Activated CD8-positive, alpha-beta memory T cell treated with anti-CD3 and anti-CD28 coated beads, Interleukin-2, amount 50 U/mL, for 48 hours (primary cell): ENCODE results near the gene SRRD.

Experiments used
- DNase-seq: peaks from one replicate; pipeline ENCODE4 v3.0.0-alpha.2; 2020

Gene SRRD

GRCh38 chr22:26453812-26454500 is 29.7 kb upstream of the SRRD start:
- DNase-seq = no peak

GRCh38 chr22:26457661-26458272 is 25.9 kb upstream of the SRRD start:
- no peak for DNase-seq

- DNase-seq = no peak
Measured at GRCh38 chr22:26460202-26460601, 23.5 kb upstream of the SRRD start.

GRCh38 chr22:26461188-26461810 is 22.4 kb upstream of the SRRD start:
- DNase-seq = peak; percentile 69

GRCh38 chr22:26462051-26462450 is 21.6 kb upstream of the SRRD start:
- no peak for DNase-seq

GRCh38 chr22:26462641-26463040 is 21.0 kb upstream of the SRRD start:
- no peak for DNase-seq

- no peak for DNase-seq
Measured at GRCh38 chr22:26463101-26463661, 20.5 kb upstream of the SRRD start.

- no peak for DNase-seq
Measured at GRCh38 chr22:26463688-26464087, 20.0 kb upstream of the SRRD start.

GRCh38 chr22:26464312-26464711 is 19.4 kb upstream of the SRRD start:
- DNase-seq = no peak

GRCh38 chr22:26466196-26466595 is 17.5 kb upstream of the SRRD start:
- no peak for DNase-seq

- no peak for DNase-seq
Measured at GRCh38 chr22:26470807-26471206, 12.9 kb upstream of the SRRD start.

GRCh38 chr22:26471522-26471921 is 12.2 kb upstream of the SRRD start:
- no peak for DNase-seq

- no peak for DNase-seq
Measured at GRCh38 chr22:26474682-26475081, 9.0 kb upstream of the SRRD start.

- no peak for DNase-seq
Measured at GRCh38 chr22:26476705-26477340, 6.9 kb upstream of the SRRD start.

GRCh38 chr22:26477341-26477731 is 6.3 kb upstream of the SRRD start:
- DNase-seq = no peak

- no peak for DNase-seq
Measured at GRCh38 chr22:26479043-26479791, 4.5 kb upstream of the SRRD start.

- no peak for DNase-seq
Measured at GRCh38 chr22:26479792-26480610, 3.7 kb upstream of the SRRD start.

GRCh38 chr22:26480611-26480932 is 3.1 kb upstream of the SRRD start:
- DNase-seq = no peak

- DNase-seq = no peak
Measured at GRCh38 chr22:26481112-26481693, 2.5 kb upstream of the SRRD start.

- no peak for DNase-seq
Measured at GRCh38 chr22:26481694-26482093, 2.0 kb upstream of the SRRD start.

GRCh38 chr22:26482161-26482560 is 1.5 kb upstream of the SRRD start:
- DNase-seq = no peak

- no peak for DNase-seq
Measured at GRCh38 chr22:26483043-26483438, 636 bp upstream of the SRRD start.
